Activated CD4-positive, alpha-beta memory T cell treated with anti-CD3 and anti-CD28 coated beads, Interleukin-2, amount 10 ng/mL, durations not matched to agents 7 days and 5 days (primary cell): Measurements from ENCODE around the gene RGS5. TPM values are rescaled to one million over a fixed set of nuclear protein-coding genes. Genes with fewer than 3 reads are reported as not detected.

Experiments used
- CTCF ChIA-PET: fragments of 350-600 bp; sonication (Branson Sonifier 250); formaldehyde crosslinking; loops from one replicate; lab custom pipeline; 2021; ENCODE audit warnings: antibody characterized with exemption, inconsistent platforms; lab: Charles Lee
- POLR2A ChIA-PET: fragments of 350-600 bp; sonication (Branson Sonifier 250); formaldehyde crosslinking; loops from one replicate; lab custom pipeline; 2021; ENCODE audit warnings: antibody characterized with exemption; lab: Charles Lee
- DNase-seq: peaks from one replicate; pipeline ENCODE4 v3.0.0-alpha.2; 2020
- H3K27ac Mint-ChIP-seq: one replicate; pipeline ENCODE4 v1.8.0; 2021; ENCODE audit warnings: mild to moderate bottlenecking, mixed read lengths
- H3K27me3 Mint-ChIP-seq: one replicate; pipeline ENCODE4 v1.8.0; 2021; ENCODE audit warnings: mixed read lengths
- H3K36me3 Mint-ChIP-seq: one replicate; pipeline ENCODE4 v1.8.0; 2021; ENCODE audit warnings: low read depth, mixed read lengths
- H3K4me1 Mint-ChIP-seq: one replicate; pipeline ENCODE4 v1.8.0; 2021; ENCODE audit warnings: mixed read lengths
- H3K4me3 Mint-ChIP-seq: one replicate; pipeline ENCODE4 v1.8.0; 2021; ENCODE audit warnings: mild to moderate bottlenecking, mixed read lengths
- H3K9me3 Mint-ChIP-seq: one replicate; pipeline ENCODE4 v1.8.0; 2021; ENCODE audit warnings: mixed read lengths
- total RNA-seq, 2 experiments: library from RNA; stranded (reverse); gene quantifications; one replicate each; pipeline ENCODE4 v1.2.3, GENCODE V29; 2021

RGS5 gene
- total RNA-seq, 2 experiments from 2014 or later, result 2.1 to 3.7 TPM

- ChIA-PET CTCF (no interaction called here), POLR2A (no interaction called here)
- Mint-ChIP-seq H3K27me3 (peaks cover 1% of the 10 kb centered on the region), H3K4me1 (no peaks in the 10 kb centered on the region), H3K36me3 (no peaks in the 10 kb centered on the region), H3K9me3 (no peaks in the 10 kb centered on the region), H3K4me3 (no peak overlapping the region), H3K27ac (no peak overlapping the region)
- no peak for DNase-seq
Measured at GRCh38 chr1:163173121-163173520, 29.6 kb downstream of the RGS5 start.

- H3K4me3 Mint-ChIP-seq, result no peak overlapping the region
- no peaks in the 10 kb centered on the region for H3K4me1 Mint-ChIP-seq
- no peak overlapping the region for H3K27ac Mint-ChIP-seq
- no peaks in the 10 kb centered on the region for H3K36me3 Mint-ChIP-seq
- CTCF ChIA-PET, result no interaction called here
- peaks cover 1% of the 10 kb centered on the region for H3K27me3 Mint-ChIP-seq
- no peak for DNase-seq
- POLR2A ChIA-PET, result no interaction called here
- H3K9me3 Mint-ChIP-seq, result no peaks in the 10 kb centered on the region
Measured at GRCh38 chr1:163172596-163172995, 30.1 kb downstream of the RGS5 start.

DNA sequence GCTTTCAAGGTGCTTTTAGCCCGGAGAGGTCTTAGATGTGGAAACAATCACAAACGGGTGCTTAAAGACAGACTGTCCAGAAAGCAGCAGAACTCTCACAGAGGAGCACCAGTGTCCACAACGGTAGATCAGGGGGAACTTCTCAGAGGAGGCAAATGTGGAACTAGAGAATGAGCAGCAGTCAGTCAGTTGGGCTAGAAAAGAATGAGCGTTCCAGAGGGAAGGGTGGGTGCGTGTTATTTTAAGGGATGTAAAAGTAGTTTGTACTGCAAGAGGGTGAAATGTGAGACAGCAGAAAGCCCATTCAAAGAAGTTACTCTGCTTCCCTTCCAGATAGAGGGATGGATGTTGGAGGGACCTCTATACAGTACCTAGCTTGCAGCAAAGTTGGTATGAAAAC is 30.9 kb downstream of the RGS5 start:
- Mint-ChIP-seq H3K36me3 (no peaks in the 10 kb centered on the region), H3K9me3 (no peaks in the 10 kb centered on the region), H3K4me3 (no peak overlapping the region), H3K27me3 (peaks cover 1% of the 10 kb centered on the region), H3K4me1 (no peaks in the 10 kb centered on the region), H3K27ac (no peak overlapping the region)
- ChIA-PET CTCF (no interaction called here), POLR2A (no interaction called here)
- no peak for DNase-seq

DNA sequence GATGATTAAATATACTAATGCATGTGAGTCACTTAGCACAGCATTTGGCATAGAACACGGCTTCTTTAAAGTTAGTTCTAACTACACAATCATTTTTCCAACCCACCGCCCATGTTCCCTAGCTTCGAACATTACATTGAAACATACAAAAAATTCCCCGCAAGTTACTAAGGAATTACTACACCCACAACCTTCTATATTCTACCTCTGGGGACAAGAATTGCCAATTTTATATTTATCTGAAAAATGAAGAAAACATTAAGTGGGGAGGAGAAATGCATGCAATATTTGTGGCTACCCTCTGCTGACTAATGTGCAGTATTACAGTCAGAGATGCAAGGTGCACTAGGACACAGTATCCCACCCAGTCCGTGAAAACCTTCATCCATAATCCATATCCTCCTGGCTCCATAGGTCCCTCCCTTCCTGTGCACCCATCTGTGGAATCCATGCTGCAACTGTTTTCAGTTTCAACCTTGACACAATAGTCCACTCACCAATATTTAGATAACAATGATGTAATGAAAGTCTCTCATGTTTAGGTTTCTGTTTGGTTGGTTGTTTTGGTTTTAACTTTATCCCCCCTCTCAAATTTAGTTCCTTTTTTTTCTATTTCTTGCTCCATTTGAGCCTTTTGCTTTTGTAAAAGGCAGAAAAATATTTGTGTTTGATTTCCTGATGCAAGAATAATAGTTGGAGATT is 31.6 kb downstream of the RGS5 start:
- H3K27ac Mint-ChIP-seq, result no peak overlapping the region
- no peak overlapping the region for H3K4me3 Mint-ChIP-seq
- no peaks in the 10 kb centered on the region for H3K4me1 Mint-ChIP-seq
- ChIA-PET POLR2A (no interaction called here), CTCF (no interaction called here)
- H3K36me3 Mint-ChIP-seq, result no peaks in the 10 kb centered on the region
- peaks cover 1% of the 10 kb centered on the region for H3K27me3 Mint-ChIP-seq
- H3K9me3 Mint-ChIP-seq, result no peaks in the 10 kb centered on the region
- no peak for DNase-seq

- DNase-seq, result no peak
- Mint-ChIP-seq H3K4me3 (no peak overlapping the region), H3K27me3 (peaks cover 1% of the 10 kb centered on the region), H3K36me3 (no peaks in the 10 kb centered on the region), H3K9me3 (no peaks in the 10 kb centered on the region), H3K27ac (no peak overlapping the region), H3K4me1 (no peaks in the 10 kb centered on the region)
- ChIA-PET POLR2A (no interaction called here), CTCF (no interaction called here)
Measured at GRCh38 chr1:163170331-163170730, 32.4 kb downstream of the RGS5 start.

DNA sequence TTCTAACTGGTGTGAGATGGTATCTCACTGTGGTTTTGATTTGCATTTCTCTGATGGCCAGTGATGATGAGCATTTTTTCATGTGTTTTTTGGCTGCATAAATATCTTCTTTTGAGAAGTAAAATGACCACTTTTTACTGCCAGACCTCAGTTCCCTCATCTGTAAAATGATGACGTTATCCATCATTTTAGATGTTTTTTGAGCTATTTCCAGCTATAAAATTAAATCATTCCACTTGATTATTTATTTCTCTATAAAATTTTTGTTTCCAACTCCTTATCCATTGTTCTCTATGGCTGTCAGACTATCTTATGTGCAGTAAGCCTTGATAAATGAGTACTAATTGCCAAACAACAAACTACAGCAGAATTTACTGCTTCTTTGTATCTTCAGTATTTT is 33.2 kb downstream of the RGS5 start:
- Mint-ChIP-seq H3K27ac (no peak overlapping the region), H3K4me3 (no peak overlapping the region), H3K36me3 (no peaks in the 10 kb centered on the region), H3K27me3 (peaks cover 1% of the 10 kb centered on the region), H3K9me3 (no peaks in the 10 kb centered on the region), H3K4me1 (no peaks in the 10 kb centered on the region)
- no peak for DNase-seq
- POLR2A ChIA-PET, result no interaction called here
- CTCF ChIA-PET, result no interaction called here

DNA sequence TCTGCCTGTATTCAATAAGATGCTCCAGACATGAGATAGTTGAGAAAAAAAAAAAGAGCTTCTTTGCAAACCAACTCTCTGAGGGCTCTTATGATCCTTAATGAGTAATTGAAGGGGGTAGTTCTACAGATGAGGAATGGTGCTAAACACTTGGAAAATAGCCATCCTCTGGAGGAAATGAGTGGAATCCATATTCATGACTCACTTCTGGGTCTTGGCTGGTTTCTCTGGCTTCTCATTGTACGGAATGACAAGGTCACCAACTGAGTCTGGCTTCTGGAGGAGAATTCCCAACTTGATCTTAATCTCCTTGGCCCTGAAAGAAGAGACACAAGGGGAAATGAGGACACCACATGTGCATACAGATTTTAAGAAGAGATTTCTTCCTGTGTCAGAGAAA is 34.7 kb downstream of the RGS5 start:
- no peaks in the 10 kb centered on the region for H3K36me3 Mint-ChIP-seq
- CTCF ChIA-PET, result no interaction called here
- no peak for DNase-seq

DNA sequence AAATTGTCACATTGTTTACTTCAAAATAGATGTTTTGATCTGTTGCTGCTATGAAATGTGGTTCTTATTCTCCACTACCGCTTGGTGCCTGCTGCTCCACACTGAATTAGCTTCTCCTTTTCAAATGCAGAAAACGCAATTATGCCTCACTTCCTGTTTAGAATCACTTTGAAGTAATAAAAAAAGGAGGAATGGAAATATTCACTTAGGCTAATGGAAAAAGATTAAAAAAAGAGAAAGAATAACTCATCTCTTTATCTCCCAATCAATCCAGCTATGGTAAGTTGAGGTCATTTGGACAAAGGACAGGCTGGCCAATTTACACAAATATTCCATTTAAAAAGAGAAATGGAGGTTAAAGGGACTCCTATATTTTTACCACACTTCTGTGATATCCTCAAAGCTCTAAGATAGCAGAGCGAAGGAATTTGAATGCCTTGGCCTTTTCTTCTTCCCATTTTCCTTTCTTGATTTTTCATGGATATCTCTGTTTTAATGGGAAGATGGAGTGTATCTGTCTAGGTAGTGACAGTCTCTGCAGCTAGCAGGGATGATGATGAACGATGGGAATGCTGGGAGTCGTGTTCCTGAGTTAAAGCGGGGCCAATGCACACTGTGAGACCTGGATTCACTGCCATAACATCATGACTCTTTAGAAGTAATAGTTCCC is 35.7 kb downstream of the RGS5 start:
- H3K27ac Mint-ChIP-seq, result no peak overlapping the region
- H3K9me3 Mint-ChIP-seq, result no peaks in the 10 kb centered on the region
- ChIA-PET CTCF (interaction anchor here (1.1 to 1.3 kb wide), 2 partner anchors 8 to 319 kb away, joined by 3 read pairs; no protein-coding TSS in a partner anchor), POLR2A (no interaction called here)
- no peak overlapping the region for H3K4me3 Mint-ChIP-seq
- no peaks in the 10 kb centered on the region for H3K36me3 Mint-ChIP-seq
- peaks cover 1% of the 10 kb centered on the region for H3K27me3 Mint-ChIP-seq
- H3K4me1 Mint-ChIP-seq, result no peaks in the 10 kb centered on the region
- no peak for DNase-seq

More for the DNA sequence above, 34.7 kb downstream of the RGS5 start:
- Mint-ChIP-seq H3K9me3 (no peaks in the 10 kb centered on the region), H3K4me3 (no peak overlapping the region), H3K27me3 (peaks cover 1% of the 10 kb centered on the region), H3K27ac (no peak overlapping the region), H3K4me1 (no peaks in the 10 kb centered on the region)
- POLR2A ChIA-PET, result no interaction called here

GRCh38 chr1:163165119-163165518 is 37.6 kb downstream of the RGS5 start:
- Mint-ChIP-seq H3K4me1 (no peaks in the 10 kb centered on the region), H3K27ac (no peak overlapping the region), H3K36me3 (no peaks in the 10 kb centered on the region), H3K9me3 (no peaks in the 10 kb centered on the region), H3K27me3 (peaks cover 1% of the 10 kb centered on the region), H3K4me3 (no peak overlapping the region)
- ChIA-PET CTCF (no interaction called here), POLR2A (no interaction called here)
- no peak for DNase-seq

- Mint-ChIP-seq H3K4me1 (no peaks in the 10 kb centered on the region), H3K4me3 (no peak overlapping the region), H3K9me3 (no peaks in the 10 kb centered on the region), H3K27ac (no peak overlapping the region), H3K36me3 (no peaks in the 10 kb centered on the region), H3K27me3 (no peaks in the 10 kb centered on the region)
- ChIA-PET POLR2A (no interaction called here), CTCF (no interaction called here)
- DNase-seq, result no peak
Measured at GRCh38 chr1:163163881-163164582, 38.7 kb downstream of the RGS5 start.

GRCh38 chr1:163163163-163163562 is 39.6 kb downstream of the RGS5 start:
- H3K4me1 Mint-ChIP-seq, result no peaks in the 10 kb centered on the region
- no peaks in the 10 kb centered on the region for H3K36me3 Mint-ChIP-seq
- H3K27me3 Mint-ChIP-seq, result no peaks in the 10 kb centered on the region
- no peak for DNase-seq
- POLR2A ChIA-PET, result no interaction called here
- CTCF ChIA-PET, result no interaction called here
- H3K9me3 Mint-ChIP-seq, result no peaks in the 10 kb centered on the region
- H3K27ac Mint-ChIP-seq, result no peak overlapping the region
- no peak overlapping the region for H3K4me3 Mint-ChIP-seq

- no peak for DNase-seq
- Mint-ChIP-seq H3K27ac (no peak overlapping the region), H3K4me1 (no peaks in the 10 kb centered on the region), H3K36me3 (no peaks in the 10 kb centered on the region), H3K4me3 (no peak overlapping the region), H3K9me3 (no peaks in the 10 kb centered on the region), H3K27me3 (no peaks in the 10 kb centered on the region)
- ChIA-PET POLR2A (no interaction called here), CTCF (interaction anchor here (1.0 kb wide), 1 partner anchor 13 kb away, joined by 5 read pairs; no protein-coding TSS in a partner anchor)
Measured at GRCh38 chr1:163162381-163162914, 40.3 kb downstream of the RGS5 start.

GRCh38 chr1:163161841-163162240 is 40.9 kb downstream of the RGS5 start:
- POLR2A ChIA-PET, result no interaction called here

More at GRCh38 chr1:163161841-163162240, 40.9 kb downstream of the RGS5 start:
- Mint-ChIP-seq H3K36me3 (no peaks in the 10 kb centered on the region), H3K27ac (no peak overlapping the region), H3K4me1 (no peaks in the 10 kb centered on the region), H3K27me3 (no peaks in the 10 kb centered on the region), H3K9me3 (no peaks in the 10 kb centered on the region), H3K4me3 (no peak overlapping the region)
- CTCF ChIA-PET, result interaction anchor here (1.0 kb wide), 1 partner anchor 12 kb away, joined by 5 read pairs; no protein-coding TSS in a partner anchor
- DNase-seq, result no peak
